Measurements from ENCODE around the gene ZNF837. TPM values are rescaled to one million over a fixed set of nuclear protein-coding genes. Genes with fewer than 3 reads are reported as not detected.

The ZNF837 gene
- total RNA-seq, 1 experiment from 2014 or later: 4.9 TPM

- Mint-ChIP-seq H3K4me3 (peak overlapping the region; percentile 96), H3K4me1 (peaks cover 22% of the 10 kb centered on the region), H3K27ac (peak overlapping the region; percentile 92), H3K9me3 (no peaks in the 10 kb centered on the region), H3K36me3 (peaks cover 32% of the 10 kb centered on the region), H3K27me3 (ENCODE audit: low read depth) (no peaks in the 10 kb centered on the region)
- ATAC-seq: peak; percentile 1; the same call in 1 of the 2 replicates
- no peak for DNase-seq (ENCODE audit: low spot score)
- ChIA-PET POLR2A (interaction anchor here (0.6 to 0.8 kb wide), 2 partner anchors 23 to 189 kb away, joined by 3 to 4 read pairs; partner anchors contain the start of gene ZNF497), CTCF (interaction anchor here (0.6 kb wide), 1 partner anchor 98 kb away, joined by 4 read pairs; no protein-coding TSS in a partner anchor)
- TF ChIP-seq MLX (CRISPR knock-in tag; IDR thresholded peaks at IDR 0.05) (0 out of 2 replicates have a peak, but pooled peaks have one; percentile 41), NFYB (CRISPR knock-in tag; conservative IDR thresholded peaks at IDR 0.05; ENCODE audit: low read depth) (no peak), ZNF416 (CRISPR knock-in tag; IDR thresholded peaks at IDR 0.05) (0 out of 2 replicates have a peak, but pooled peaks have one; percentile 8), ATF6 (CRISPR knock-in tag; IDR thresholded peaks at IDR 0.05) (no peak), ZNF532 (CRISPR knock-in tag; IDR thresholded peaks at IDR 0.05; ENCODE audit: borderline replicate concordance) (no peak), USF2 (CRISPR knock-in tag; IDR thresholded peaks at IDR 0.05) (no peak), ATF3 (CRISPR knock-in tag; conservative IDR thresholded peaks at IDR 0.05) (no peak), ZNF263 (CRISPR knock-in tag; IDR thresholded peaks at IDR 0.05; ENCODE audit: low read depth) (no peak), TCF7 (CRISPR knock-in tag; IDR thresholded peaks at IDR 0.05; ENCODE audit: low read depth) (no peak), ZNF232 (CRISPR knock-in tag; IDR thresholded peaks at IDR 0.05) (peak; percentile 65; the same call in 1 of the 2 replicates), ZSCAN18 (CRISPR knock-in tag; IDR thresholded peaks at IDR 0.05) (no peak), ZMAT4 (CRISPR knock-in tag; IDR thresholded peaks at IDR 0.05) (no peak), CREM (CRISPR knock-in tag; IDR thresholded peaks at IDR 0.05) (no peak), AFF4 (CRISPR knock-in tag; IDR thresholded peaks at IDR 0.05; ENCODE audit: borderline replicate concordance) (no peak)
These were observed 5.2 kb upstream of the ZNF837 start for GRCh38 chr19:58385891-58386575.
